Tibial nerve (tissue), 4 donors: ENCODE data around the gene ANAPC10. TPM values are rescaled to one million over a fixed set of nuclear protein-coding genes. Genes with fewer than 3 reads are reported as not detected.

Experiments
- DNase-seq, 2 donors: peaks; one replicate each; pipeline ENCODE4 v3.0.0-alpha.2; 2019; ENCODE audit warnings: low spot score in 2 of 2
- H3K27ac ChIP-seq, 4 donors: fragments of 200-600 bp; sonication (generic) in 3 of 4; one replicate each; pipeline ENCODE4 v1.5.1; 2017 to 2019; ENCODE audit warnings: mild to moderate bottlenecking in 1 of 4
- H3K27me3 ChIP-seq, 2 donors: fragments of 200-600 bp; sonication (generic) in 1 of 2; one replicate each; pipeline versions ENCODE4 v1.5.1 to v1.6.0; 2017 to 2019
- H3K36me3 ChIP-seq, 3 donors: fragments of 200-600 bp; sonication (generic); one replicate each; pipeline ENCODE4 v1.5.1; 2018 to 2019
- H3K4me1 ChIP-seq, 4 donors: fragments of 200-600 bp; sonication (generic) in 3 of 4; one replicate each; pipeline ENCODE4 v1.5.1; 2017 to 2019
- H3K4me3 ChIP-seq, 4 donors: fragments of 200-600 bp; sonication (generic) in 3 of 4; one replicate each; pipeline ENCODE4 v1.5.1; 2017 to 2019; ENCODE audit warnings: mild to moderate bottlenecking in 1 of 4, moderate library complexity in 1 of 4
- H3K9me3 ChIP-seq, 4 donors: fragments of 200-600 bp; sonication (generic) in 3 of 4; one replicate each; pipeline ENCODE4 v1.5.1; 2017 to 2019
- EP300 ChIP-seq, 2 donors: sonication (generic); formaldehyde crosslinking; IDR thresholded peaks; one replicate each; pipeline ENCODE4 v1.6.1; 2017; ENCODE audit warnings: antibody characterized with exemption in 2 of 2, mild to moderate bottlenecking in 1 of 2
- POLR2A ChIP-seq, 2 donors: fragments of 450-650 bp; IDR thresholded peaks; one replicate each; pipeline ENCODE4 v1.6.1; 2017; ENCODE audit warnings: antibody characterized with exemption in 2 of 2, mild to moderate bottlenecking in 2 of 2, moderate library complexity in 2 of 2
- WGBS, 2 donors: methylation state at CpG; one replicate each; pipeline ENCODE4 v1.1.5; 2018; 5-methylcytosine and 5-hydroxymethylcytosine counted together
- total RNA-seq, 4 donors: library from RNA; depleted of rRNA; stranded (reverse); fragments of >200 nt; gene quantifications; one replicate each; pipeline ENCODE4 v1.1.0, GENCODE V29; 2016
- TF ChIP-seq, protein P1 (sequence below), 5 experiments: fragments of 200-600 bp in 3 of 5; fragments of 450-650 bp in 2 of 5; sonication (generic) in 3 of 5; IDR thresholded peaks; one replicate each; pipeline ENCODE4 v1.5.1; 2016 to 2019; ENCODE audit warnings: antibody characterized with exemption in 5 of 5, mild to moderate bottlenecking in 3 of 5, moderate library complexity in 2 of 5

ANAPC10 gene
- total RNA-seq, 4 donors from 2014 or later = 15.7 to 44.2 (median 21.9) TPM

DNA sequence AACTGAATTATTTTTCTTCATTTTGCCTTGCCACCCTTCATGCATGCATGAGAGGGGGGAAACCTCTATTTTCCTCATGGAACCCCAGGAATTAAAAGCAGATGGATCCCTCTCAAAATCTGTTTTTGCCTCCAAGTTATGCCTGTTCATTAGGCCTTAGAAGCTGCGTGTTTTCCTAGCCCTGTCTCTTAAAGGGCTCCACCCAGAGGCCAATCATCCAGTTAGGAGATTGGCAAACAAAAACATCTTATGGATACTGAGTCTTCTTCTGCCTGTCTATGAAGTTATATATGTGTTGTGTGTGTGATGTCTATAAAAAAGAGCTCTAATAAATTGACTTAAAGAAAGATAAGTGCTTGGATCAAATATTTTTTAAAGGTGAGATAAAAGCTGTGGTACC, 142.9 kb downstream of the ANAPC10 start:
- Histone ChIP-seq H3K4me3 (no peak overlapping the region), H3K36me3 (no peaks in the 10 kb centered on the region), H3K27ac (no peak overlapping the region), H3K9me3 (peaks cover 0 to 72% (median 4%) of the 10 kb centered on the region in 4 donors), H3K27me3 (no peaks in the 10 kb centered on the region), H3K4me1 (no peaks in the 10 kb centered on the region)
- WGBS, 2 donors = 76 to 83% methylated on average over 1 of the region's 1 CpG
- TF ChIP-seq, protein P1, sequence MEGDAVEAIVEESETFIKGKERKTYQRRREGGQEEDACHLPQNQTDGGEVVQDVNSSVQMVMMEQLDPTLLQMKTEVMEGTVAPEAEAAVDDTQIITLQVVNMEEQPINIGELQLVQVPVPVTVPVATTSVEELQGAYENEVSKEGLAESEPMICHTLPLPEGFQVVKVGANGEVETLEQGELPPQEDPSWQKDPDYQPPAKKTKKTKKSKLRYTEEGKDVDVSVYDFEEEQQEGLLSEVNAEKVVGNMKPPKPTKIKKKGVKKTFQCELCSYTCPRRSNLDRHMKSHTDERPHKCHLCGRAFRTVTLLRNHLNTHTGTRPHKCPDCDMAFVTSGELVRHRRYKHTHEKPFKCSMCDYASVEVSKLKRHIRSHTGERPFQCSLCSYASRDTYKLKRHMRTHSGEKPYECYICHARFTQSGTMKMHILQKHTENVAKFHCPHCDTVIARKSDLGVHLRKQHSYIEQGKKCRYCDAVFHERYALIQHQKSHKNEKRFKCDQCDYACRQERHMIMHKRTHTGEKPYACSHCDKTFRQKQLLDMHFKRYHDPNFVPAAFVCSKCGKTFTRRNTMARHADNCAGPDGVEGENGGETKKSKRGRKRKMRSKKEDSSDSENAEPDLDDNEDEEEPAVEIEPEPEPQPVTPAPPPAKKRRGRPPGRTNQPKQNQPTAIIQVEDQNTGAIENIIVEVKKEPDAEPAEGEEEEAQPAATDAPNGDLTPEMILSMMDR (IDR thresholded peaks at IDR 0.05) = no peak
- TF ChIP-seq EP300 (IDR thresholded peaks at IDR 0.05) (no peak), POLR2A (IDR thresholded peaks at IDR 0.05) (no peak)
- DNase-seq = no peak

DNA sequence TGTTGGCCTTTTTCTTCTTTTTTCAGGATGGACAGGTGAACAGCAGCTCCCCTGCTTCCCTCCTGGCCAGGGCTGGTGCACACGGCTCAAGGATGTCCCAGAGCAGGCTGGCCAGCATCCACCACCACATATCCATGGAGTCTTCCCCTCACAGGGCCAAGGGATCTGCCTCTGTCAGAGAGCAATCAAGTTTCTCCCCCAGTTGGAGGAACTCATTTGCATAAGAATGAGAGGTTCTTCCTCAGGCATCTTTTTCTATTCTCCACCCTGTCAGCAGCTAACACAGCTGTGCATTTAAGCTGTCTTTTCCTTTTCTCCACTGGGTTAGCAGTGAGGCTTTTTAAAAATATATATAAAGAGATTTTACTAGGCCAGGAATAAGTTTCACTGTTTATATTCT, 143.8 kb downstream of the ANAPC10 start:
- H3K27ac ChIP-seq = no peak overlapping the region
- peaks cover 0 to 72% (median 4%) of the 10 kb centered on the region in 4 donors for H3K9me3 ChIP-seq
- WGBS, 2 donors = 69 to 71% methylated on average over 1 of the region's 1 CpG
- H3K4me1 ChIP-seq = no peaks in the 10 kb centered on the region
- TF ChIP-seq, protein P1 (IDR thresholded peaks at IDR 0.05) = no peak
- TF ChIP-seq EP300 (IDR thresholded peaks at IDR 0.05) = no peak
- no peak for TF ChIP-seq POLR2A (IDR thresholded peaks at IDR 0.05)
- no peaks in the 10 kb centered on the region for H3K27me3 ChIP-seq
- DNase-seq = no peak
- H3K36me3 ChIP-seq = no peaks in the 10 kb centered on the region
- no peak overlapping the region for H3K4me3 ChIP-seq

DNA sequence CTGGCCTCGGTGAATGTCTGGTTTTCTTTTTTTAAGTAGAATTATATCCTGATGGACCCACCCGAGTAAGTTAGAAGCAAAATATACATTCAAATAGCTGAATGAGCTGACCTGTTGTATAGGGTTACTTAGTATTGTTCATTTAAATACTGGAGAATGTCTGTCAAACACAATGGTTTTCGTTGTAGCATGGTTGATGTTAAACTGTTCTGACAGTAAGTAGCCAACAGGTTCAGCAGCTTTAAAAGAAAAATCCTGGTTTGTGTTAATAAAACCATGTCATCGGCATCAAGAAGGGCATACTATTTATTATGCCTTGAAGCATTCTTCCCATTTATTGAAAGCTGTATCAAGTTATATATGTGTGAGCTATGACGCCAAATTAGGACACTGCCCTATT, 149.6 kb downstream of the ANAPC10 start:
- 75 to 79% methylated on average over 5 of the region's 5 CpGs for WGBS, 2 donors
- H3K27ac ChIP-seq = no peak overlapping the region

DNA sequence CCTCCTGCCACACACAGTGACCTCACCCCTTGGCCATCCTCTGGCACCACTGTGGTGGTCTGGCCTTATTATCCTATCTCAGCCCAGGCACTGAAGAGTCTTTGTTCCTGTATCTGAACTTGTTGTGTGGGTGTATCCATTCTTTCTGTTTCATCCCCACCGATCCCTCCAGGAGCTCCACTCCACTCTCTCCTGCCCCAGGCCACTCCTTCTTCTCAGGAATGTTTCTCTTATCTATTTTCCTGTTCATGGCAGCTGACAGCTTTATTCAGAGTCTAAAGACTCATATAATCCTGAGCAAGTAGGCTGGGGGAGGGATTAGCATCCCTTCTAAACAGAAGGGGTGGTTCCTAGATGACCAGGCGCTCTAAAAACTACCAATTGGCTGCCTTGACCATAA, 150.0 kb downstream of the ANAPC10 start:
- 57 to 66% methylated on average over 2 of the region's 2 CpGs for WGBS, 2 donors
- Histone ChIP-seq H3K4me3 (no peak overlapping the region), H3K4me1 (no peaks in the 10 kb centered on the region), H3K36me3 (no peaks in the 10 kb centered on the region), H3K27me3 (no peaks in the 10 kb centered on the region), H3K9me3 (peaks cover 0 to 14% (median 0%) of the 10 kb centered on the region in 4 donors), H3K27ac (no peak overlapping the region)
- TF ChIP-seq EP300 (IDR thresholded peaks at IDR 0.05) = no peak
- TF ChIP-seq, protein P1 (IDR thresholded peaks at IDR 0.05) = no peak
- TF ChIP-seq POLR2A (IDR thresholded peaks at IDR 0.05) = no peak
- no peak for DNase-seq

More for the DNA sequence above, 149.6 kb downstream of the ANAPC10 start:
- TF ChIP-seq, protein P1 (IDR thresholded peaks at IDR 0.05) = no peak
- no peak for TF ChIP-seq EP300 (IDR thresholded peaks at IDR 0.05)
- no peaks in the 10 kb centered on the region for H3K27me3 ChIP-seq
- no peak overlapping the region for H3K4me3 ChIP-seq
- H3K4me1 ChIP-seq = no peaks in the 10 kb centered on the region
- H3K9me3 ChIP-seq = peaks cover 0 to 18% (median 0%) of the 10 kb centered on the region in 4 donors
- H3K36me3 ChIP-seq = no peaks in the 10 kb centered on the region
- no peak for DNase-seq

Other genes with a start within 250 kb of the ANAPC10 start
- gene ABCE1, start 115 bp upstream of the ANAPC10 start, total RNA-seq = 10 to 100 TPM; 53.5 to 78.0 (median 64.7) TPM
- 10 to 100 TPM; 33.7 to 44.8 (median 35.9) TPM for gene OTUD4, start 82.4 kb upstream of the ANAPC10 start, total RNA-seq